BLaER1 treated with 17β-estradiol and CSF1 and Interleukin-3, amounts not matched to agents 10 nM and 100 nM (cell line): ENCODE results near the gene AP5Z1.

Experiments used
- H3K27ac ChIP-seq, 11 experiments: shearing (Covaris generic); formaldehyde crosslinking; 2 replicates each; pipeline ENCODE4 v1.8.1; 2022
- H3K27me3 ChIP-seq, 11 experiments: shearing (Covaris generic); formaldehyde crosslinking; 2 replicates each; pipeline ENCODE4 v1.8.1; 2022
- H3K36me3 ChIP-seq, 11 experiments: shearing (Covaris generic); formaldehyde crosslinking; 2 replicates each; pipeline ENCODE4 v1.8.1; 2022
- H3K4me1 ChIP-seq, 10 experiments: shearing (Covaris generic); formaldehyde crosslinking; 2 replicates each; pipeline ENCODE4 v1.8.1; 2022
- H3K4me2 ChIP-seq, 11 experiments: shearing (Covaris generic); formaldehyde crosslinking; 2 replicates each; pipeline ENCODE4 v1.8.1; 2022
- H3K4me3 ChIP-seq, 10 experiments: shearing (Covaris generic); formaldehyde crosslinking; 2 replicates each; pipeline ENCODE4 v1.8.1; 2022
- H3K9ac ChIP-seq, 11 experiments: shearing (Covaris generic); formaldehyde crosslinking; 2 replicates each; pipeline ENCODE4 v1.8.1; 2022
- H3K9me3 ChIP-seq, 11 experiments: shearing (Covaris generic); formaldehyde crosslinking; replicated peaks in 1 of 11; 2 replicates each; pipeline ENCODE4 v1.8.1; 2022
- H4K20me1 ChIP-seq, 11 experiments: shearing (Covaris generic); formaldehyde crosslinking; 2 replicates each; pipeline ENCODE4 v1.8.1; 2022
- Cebpa-rat ChIP-seq, 11 experiments: shearing (Covaris generic); IDR thresholded peaks; 2 replicates each; pipeline ENCODE4 v1.8.1; 2022

AP5Z1 gene

GRCh38 chr7:4785371-4785770 is 9.9 kb downstream of the AP5Z1 start:
- no peak for TF ChIP-seq Cebpa-rat (IDR thresholded peaks at IDR 0.05)
- H4K20me1 ChIP-seq = peaks cover 0 to 100% (median 76%) of the 10 kb centered on the region in 11 experiments; a peak in 19 of 22 replicates
- peak overlapping the region in 3 of 11 experiments; percentile 20 to 66 (median 25); a peak in 5 of 22 replicates for H3K9ac ChIP-seq
- H3K4me3 ChIP-seq = no peak overlapping the region
- H3K4me2 ChIP-seq = peak overlapping the region in 4 of 11 experiments; percentile 35 to 72 (median 45); a peak in 7 of 22 replicates
- peak overlapping the region in 3 of 11 experiments; percentile 13 to 27 (median 20); a peak in 3 of 22 replicates for H3K27ac ChIP-seq
- H3K27me3 ChIP-seq = no peaks in the 10 kb centered on the region
- peaks cover 88 to 99% (median 97%) of the 10 kb centered on the region in 11 experiments for H3K36me3 ChIP-seq
- H3K4me1 ChIP-seq = peaks cover 0 to 28% (median 0%) of the 10 kb centered on the region in 10 experiments; a peak in 8 of 20 replicates
- H3K9me3 ChIP-seq = no peaks in the 10 kb centered on the region

- Histone ChIP-seq H3K36me3 (peaks cover 88 to 99% (median 97%) of the 10 kb centered on the region in 11 experiments), H3K4me3 (no peak overlapping the region), H3K9me3 (no peaks in the 10 kb centered on the region), H3K27ac (no peak overlapping the region), H4K20me1 (peaks cover 0 to 100% (median 76%) of the 10 kb centered on the region in 11 experiments; a peak in 19 of 22 replicates), H3K9ac (no peak overlapping the region), H3K4me2 (peak overlapping the region in 1 of 11 experiments; percentile 72; a peak in 1 of 22 replicates), H3K27me3 (no peaks in the 10 kb centered on the region), H3K4me1 (peaks cover 2 to 34% (median 3%) of the 10 kb centered on the region in 10 experiments; a peak in 18 of 20 replicates)
- TF ChIP-seq Cebpa-rat (IDR thresholded peaks at IDR 0.05) = no peak
These were observed 10.6 kb downstream of the AP5Z1 start for GRCh38 chr7:4786015-4786414.

GRCh38 chr7:4787541-4787940 is 12.1 kb downstream of the AP5Z1 start:
- H3K4me3 ChIP-seq = no peak overlapping the region
- H3K27me3 ChIP-seq = no peaks in the 10 kb centered on the region
- TF ChIP-seq Cebpa-rat (IDR thresholded peaks at IDR 0.05) = no peak
- H3K4me1 ChIP-seq = peaks cover 14 to 47% (median 17%) of the 10 kb centered on the region in 10 experiments
- H3K4me2 ChIP-seq = no peak overlapping the region
- peaks cover 0 to 99% (median 70%) of the 10 kb centered on the region in 11 experiments; a peak in 19 of 22 replicates for H4K20me1 ChIP-seq
- H3K9ac ChIP-seq = no peak overlapping the region
- H3K36me3 ChIP-seq = peaks cover 82 to 93% (median 90%) of the 10 kb centered on the region in 11 experiments
- no peak overlapping the region; a peak in 1 of 22 replicates for H3K27ac ChIP-seq
- no peaks in the 10 kb centered on the region for H3K9me3 ChIP-seq

GRCh38 chr7:4787947-4788626 is 12.7 kb downstream of the AP5Z1 start:
- no peak overlapping the region for H3K4me3 ChIP-seq
- no peak overlapping the region for H3K9ac ChIP-seq
- H4K20me1 ChIP-seq = peaks cover 0 to 99% (median 65%) of the 10 kb centered on the region in 11 experiments; a peak in 19 of 22 replicates
- no peaks in the 10 kb centered on the region for H3K27me3 ChIP-seq
- H3K4me1 ChIP-seq = peaks cover 20 to 53% (median 22%) of the 10 kb centered on the region in 10 experiments
- H3K9me3 ChIP-seq = no peaks in the 10 kb centered on the region
- peaks cover 76 to 92% (median 84%) of the 10 kb centered on the region in 11 experiments for H3K36me3 ChIP-seq
- no peak for TF ChIP-seq Cebpa-rat (IDR thresholded peaks at IDR 0.05)
- H3K4me2 ChIP-seq = no peak overlapping the region
- H3K27ac ChIP-seq = no peak overlapping the region; a peak in 1 of 22 replicates

GRCh38 chr7:4788627-4789189 is 13.3 kb downstream of the AP5Z1 start:
- Histone ChIP-seq H3K4me1 (peaks cover 26 to 59% (median 28%) of the 10 kb centered on the region in 10 experiments), H4K20me1 (peaks cover 0 to 99% (median 59%) of the 10 kb centered on the region in 11 experiments; a peak in 19 of 22 replicates), H3K9ac (no peak overlapping the region), H3K36me3 (peaks cover 70 to 92% (median 78%) of the 10 kb centered on the region in 11 experiments), H3K9me3 (peaks cover 0 to 4% (median 0%) of the 10 kb centered on the region in 11 experiments; a peak in 1 of 22 replicates), H3K4me3 (no peak overlapping the region), H3K27ac (no peak overlapping the region), H3K4me2 (no peak overlapping the region), H3K27me3 (no peaks in the 10 kb centered on the region)
- no peak for TF ChIP-seq Cebpa-rat (IDR thresholded peaks at IDR 0.05)

- peaks cover 0 to 99% (median 52%) of the 10 kb centered on the region in 11 experiments; a peak in 18 of 22 replicates for H4K20me1 ChIP-seq
- 0 out of 22 replicates have a peak overlapping the region, but pooled peaks of 1 of the 11 experiments have one; percentile 10 for H3K9ac ChIP-seq
- H3K36me3 ChIP-seq = peaks cover 67 to 86% (median 74%) of the 10 kb centered on the region in 11 experiments
- peaks cover 29 to 55% (median 35%) of the 10 kb centered on the region in 10 experiments for H3K4me1 ChIP-seq
- no peak overlapping the region for H3K27ac ChIP-seq
- H3K27me3 ChIP-seq = no peaks in the 10 kb centered on the region
- H3K9me3 ChIP-seq = peaks cover 0 to 4% (median 0%) of the 10 kb centered on the region in 11 experiments; a peak in 1 of 22 replicates
- TF ChIP-seq Cebpa-rat (IDR thresholded peaks at IDR 0.05) = no peak
- no peak overlapping the region for H3K4me2 ChIP-seq
- no peak overlapping the region for H3K4me3 ChIP-seq
These were observed 14.0 kb downstream of the AP5Z1 start for GRCh38 chr7:4789194-4790077.

GRCh38 chr7:4790078-4790465 is 14.6 kb downstream of the AP5Z1 start:
- Histone ChIP-seq H3K9ac (peak overlapping the region in 1 of 11 experiments; percentile 10; a peak in 1 of 22 replicates), H3K27me3 (no peaks in the 10 kb centered on the region), H3K27ac (no peak overlapping the region), H3K4me2 (no peak overlapping the region), H3K4me3 (no peak overlapping the region), H3K4me1 (peaks cover 27 to 55% (median 39%) of the 10 kb centered on the region in 10 experiments), H3K36me3 (peaks cover 60 to 80% (median 70%) of the 10 kb centered on the region in 11 experiments), H3K9me3 (peaks cover 0 to 4% (median 0%) of the 10 kb centered on the region in 11 experiments; a peak in 1 of 22 replicates), H4K20me1 (peaks cover 0 to 95% (median 48%) of the 10 kb centered on the region in 11 experiments; a peak in 17 of 22 replicates)
- TF ChIP-seq Cebpa-rat (IDR thresholded peaks at IDR 0.05) = no peak

GRCh38 chr7:4790516-4790991 is 15.1 kb downstream of the AP5Z1 start:
- TF ChIP-seq Cebpa-rat (IDR thresholded peaks at IDR 0.05) = no peak
- H3K4me1 ChIP-seq = peaks cover 22 to 52% (median 40%) of the 10 kb centered on the region in 10 experiments
- peak overlapping the region in 4 of 11 experiments; percentile 0 to 34 (median 8); a peak in 2 of 22 replicates for H3K9ac ChIP-seq
- H3K27me3 ChIP-seq = no peaks in the 10 kb centered on the region
- peaks cover 55 to 75% (median 66%) of the 10 kb centered on the region in 11 experiments for H3K36me3 ChIP-seq
- H3K4me3 ChIP-seq = no peak overlapping the region
- peaks cover 0 to 4% (median 0%) of the 10 kb centered on the region in 11 experiments; a peak in 1 of 22 replicates for H3K9me3 ChIP-seq
- H3K4me2 ChIP-seq = peak overlapping the region in 2 of 11 experiments; percentile 73 to 86; a peak in 4 of 22 replicates
- H4K20me1 ChIP-seq = peaks cover 0 to 91% (median 48%) of the 10 kb centered on the region in 11 experiments; a peak in 17 of 22 replicates
- no peak overlapping the region for H3K27ac ChIP-seq
